Measurements from ENCODE around the gene NACAD. TPM values are rescaled to one million over a fixed set of nuclear protein-coding genes. Genes with fewer than 3 reads are reported as not detected.

Gene NACAD
- total RNA-seq, 1 experiment from 2014 or later, result 0.24 TPM

DNA sequence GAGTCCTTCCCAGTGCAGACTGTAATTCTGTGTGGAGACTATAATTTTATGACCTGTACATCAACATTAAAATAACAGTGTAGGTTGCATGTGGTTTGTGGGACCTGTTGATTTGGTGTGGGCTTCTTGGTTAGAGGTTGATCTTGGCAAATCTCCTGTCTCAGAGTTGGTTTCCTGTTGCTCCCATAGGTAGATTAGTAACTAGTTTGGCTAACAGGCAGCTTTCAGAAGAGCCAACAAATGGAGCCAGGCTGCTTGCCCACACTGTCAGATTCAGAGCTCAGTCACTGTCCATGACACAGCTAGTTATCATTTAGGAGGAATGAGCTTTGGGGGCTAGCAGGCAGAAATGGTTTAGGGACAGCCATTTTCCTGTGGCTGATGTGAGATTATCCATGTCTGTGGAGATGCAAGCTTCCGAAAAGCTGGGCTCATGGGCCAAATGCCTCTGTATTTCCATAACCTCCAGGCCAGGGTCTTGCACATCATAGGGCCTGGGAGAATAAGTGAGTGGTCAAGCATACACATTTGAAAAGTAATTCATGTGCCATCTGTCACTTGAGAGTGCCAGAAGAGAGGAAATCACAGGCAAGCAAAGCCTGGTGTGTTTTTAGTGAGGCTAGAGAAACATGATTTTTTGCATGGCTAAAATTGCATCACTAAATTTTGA, 55.4 kb downstream of the NACAD start:
- Histone ChIP-seq H3K4me2 (no peak overlapping the region), H3K36me3 (ENCODE audit: low read depth) (no peaks in the 10 kb centered on the region), H4K20me1 (ENCODE audit: insufficient read depth) (no peaks in the 10 kb centered on the region), H3K79me2 (ENCODE audit: low read depth) (no peaks in the 10 kb centered on the region; the same call in 1 of the 2 replicates), H3K9me3 (ENCODE audit: insufficient read depth, low read depth) (no peaks in the 10 kb centered on the region), H2AFZ (no peak overlapping the region), H3K4me1 (replicated peaks; ENCODE audit: insufficient read depth) (no peaks in the 10 kb centered on the region), H3K9me2 (ENCODE audit: insufficient read depth) (no peaks in the 10 kb centered on the region), H3K4me3 (no peak overlapping the region), H3K27ac (no peak overlapping the region), H3K27me3 (ENCODE audit: insufficient read depth, low read depth) (no peaks in the 10 kb centered on the region), H3F3A (ENCODE audit: insufficient read depth, low read depth) (no peaks in the 10 kb centered on the region)
- DNase-seq, result no peak
- POLR2A ChIA-PET (ENCODE audit: unreplicated experiment), result no interaction called here
- CTCF ChIA-PET, result no interaction called here
- no TSS peak for BruUV-seq (replicated peaks)
- intact Hi-C loops (cut with micrococcal nuclease; ENCODE audit: unreplicated experiment), result no loop called here
- TF ChIP-seq, protein P1, sequence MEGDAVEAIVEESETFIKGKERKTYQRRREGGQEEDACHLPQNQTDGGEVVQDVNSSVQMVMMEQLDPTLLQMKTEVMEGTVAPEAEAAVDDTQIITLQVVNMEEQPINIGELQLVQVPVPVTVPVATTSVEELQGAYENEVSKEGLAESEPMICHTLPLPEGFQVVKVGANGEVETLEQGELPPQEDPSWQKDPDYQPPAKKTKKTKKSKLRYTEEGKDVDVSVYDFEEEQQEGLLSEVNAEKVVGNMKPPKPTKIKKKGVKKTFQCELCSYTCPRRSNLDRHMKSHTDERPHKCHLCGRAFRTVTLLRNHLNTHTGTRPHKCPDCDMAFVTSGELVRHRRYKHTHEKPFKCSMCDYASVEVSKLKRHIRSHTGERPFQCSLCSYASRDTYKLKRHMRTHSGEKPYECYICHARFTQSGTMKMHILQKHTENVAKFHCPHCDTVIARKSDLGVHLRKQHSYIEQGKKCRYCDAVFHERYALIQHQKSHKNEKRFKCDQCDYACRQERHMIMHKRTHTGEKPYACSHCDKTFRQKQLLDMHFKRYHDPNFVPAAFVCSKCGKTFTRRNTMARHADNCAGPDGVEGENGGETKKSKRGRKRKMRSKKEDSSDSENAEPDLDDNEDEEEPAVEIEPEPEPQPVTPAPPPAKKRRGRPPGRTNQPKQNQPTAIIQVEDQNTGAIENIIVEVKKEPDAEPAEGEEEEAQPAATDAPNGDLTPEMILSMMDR (conservative IDR thresholded peaks at IDR 0.05), result no peak
- TF ChIP-seq EZH2 (IDR thresholded peaks at IDR 0.05; ENCODE audit: low read depth), result no peak

DNA sequence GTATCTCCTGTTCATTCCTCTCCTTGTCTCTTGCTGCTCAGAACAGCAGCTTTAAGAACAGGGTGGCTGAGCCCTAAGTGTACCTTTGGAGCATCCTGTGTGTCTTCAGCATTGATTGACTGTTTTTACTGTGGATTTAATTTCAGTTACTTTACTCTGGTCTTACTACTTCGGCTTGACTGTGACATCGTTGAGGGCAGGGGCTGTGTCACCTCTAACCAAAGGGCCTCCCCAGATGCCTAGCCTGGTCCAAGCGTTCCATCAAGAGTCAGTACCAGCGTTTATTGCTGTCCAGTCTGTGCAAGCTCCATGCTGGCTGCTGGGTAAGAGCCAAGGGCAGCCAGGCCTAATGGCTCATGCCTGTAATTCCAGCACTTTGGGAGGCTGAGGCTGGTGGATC, 56.3 kb downstream of the NACAD start:
- Histone ChIP-seq H3K79me2 (ENCODE audit: low read depth) (no peaks in the 10 kb centered on the region; the same call in 1 of the 2 replicates), H2AFZ (no peak overlapping the region), H3K27ac (no peak overlapping the region), H3K36me3 (ENCODE audit: low read depth) (no peaks in the 10 kb centered on the region), H3K4me2 (no peak overlapping the region), H3K9me3 (ENCODE audit: insufficient read depth, low read depth) (no peaks in the 10 kb centered on the region), H3K4me1 (replicated peaks; ENCODE audit: insufficient read depth) (no peaks in the 10 kb centered on the region), H3F3A (ENCODE audit: insufficient read depth, low read depth) (no peaks in the 10 kb centered on the region), H3K4me3 (no peak overlapping the region), H3K9me2 (ENCODE audit: insufficient read depth) (no peaks in the 10 kb centered on the region), H3K27me3 (ENCODE audit: insufficient read depth, low read depth) (no peaks in the 10 kb centered on the region), H4K20me1 (ENCODE audit: insufficient read depth) (no peaks in the 10 kb centered on the region)
- intact Hi-C loops (cut with micrococcal nuclease; ENCODE audit: unreplicated experiment), result no loop called here
- ChIA-PET POLR2A (ENCODE audit: unreplicated experiment) (no interaction called here), CTCF (no interaction called here)
- no TSS peak for BruUV-seq (replicated peaks)
- no peak for DNase-seq
- TF ChIP-seq EZH2 (IDR thresholded peaks at IDR 0.05; ENCODE audit: low read depth), result no peak

DNA sequence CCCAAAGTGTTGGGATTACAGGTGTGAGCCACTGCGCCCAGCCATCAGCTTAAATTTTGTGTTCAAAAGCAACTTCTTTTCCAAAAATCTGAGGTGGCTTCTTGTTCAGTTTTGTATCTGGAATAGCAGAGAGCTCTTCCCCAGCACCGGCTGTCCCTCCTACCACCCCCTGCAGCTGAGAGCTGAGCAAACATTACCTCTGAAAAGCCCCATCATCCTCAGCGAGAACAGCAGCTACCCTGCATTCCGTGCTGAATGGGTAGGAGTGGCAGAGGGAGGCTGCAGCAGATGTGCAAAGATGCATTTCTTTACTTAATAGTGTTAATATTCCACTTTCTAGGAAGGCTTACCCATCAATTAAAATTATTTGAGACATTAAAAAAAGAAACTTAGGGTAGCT, 56.9 kb downstream of the NACAD start:
- H3K4me1 ChIP-seq (replicated peaks; ENCODE audit: insufficient read depth), result no peaks in the 10 kb centered on the region
- H3K9me3 ChIP-seq (ENCODE audit: insufficient read depth, low read depth), result no peaks in the 10 kb centered on the region
- TF ChIP-seq, protein P1 (conservative IDR thresholded peaks at IDR 0.05), result no peak
- TF ChIP-seq EZH2 (IDR thresholded peaks at IDR 0.05; ENCODE audit: low read depth), result no peak
- H3K79me2 ChIP-seq (ENCODE audit: low read depth), result no peaks in the 10 kb centered on the region; the same call in 1 of the 2 replicates
- no TSS peak for BruUV-seq (replicated peaks)
- H4K20me1 ChIP-seq (ENCODE audit: insufficient read depth), result no peaks in the 10 kb centered on the region
- H3K27me3 ChIP-seq (ENCODE audit: insufficient read depth, low read depth), result no peaks in the 10 kb centered on the region
- CTCF ChIA-PET, result no interaction called here
- H3F3A ChIP-seq (ENCODE audit: insufficient read depth, low read depth), result no peaks in the 10 kb centered on the region
- intact Hi-C loops (cut with micrococcal nuclease; ENCODE audit: unreplicated experiment), result no loop called here
- H3K4me3 ChIP-seq, result no peak overlapping the region
- H3K27ac ChIP-seq, result no peak overlapping the region
- no peaks in the 10 kb centered on the region for H3K36me3 ChIP-seq (ENCODE audit: low read depth)
- H3K9me2 ChIP-seq (ENCODE audit: insufficient read depth), result no peaks in the 10 kb centered on the region
- no peak overlapping the region for H3K4me2 ChIP-seq
- DNase-seq, result no peak
- H2AFZ ChIP-seq, result no peak overlapping the region
- POLR2A ChIA-PET (ENCODE audit: unreplicated experiment), result no interaction called here

Other genes with a start within 250 kb of the NACAD start
- 334 and 354 TPM in 2 replicates for gene H2AZ2, start 240.9 kb downstream of the NACAD start, total RNA-seq (2021)
- 33.1 and 38.2 TPM in 2 replicates for gene PURB, start 203.4 kb downstream of the NACAD start, total RNA-seq (2021)
- 0.24 and 0.28 TPM in 2 replicates for gene MYO1G, start 110.0 kb downstream of the NACAD start, total RNA-seq (2021)
- 48.1 and 54.2 TPM in 2 replicates for gene CCM2, start 88.8 kb downstream of the NACAD start, total RNA-seq (2021)
- 117 and 120 TPM in 2 replicates for gene TBRG4, start 22.7 kb upstream of the NACAD start, total RNA-seq (2021)
- not detected in 2 replicates for gene RAMP3, start 68.8 kb upstream of the NACAD start, total RNA-seq (2021)